Renal pelvis (tissue), 4 donors: ENCODE results near the gene BBS9. TPM values are rescaled to one million over a fixed set of nuclear protein-coding genes. Genes with fewer than 3 reads are reported as not detected.
"Not testable (repeated sequence)": the region's sequence is repeated elsewhere in the genome, so short reads cannot be mapped to it uniquely, and the experiment has no call there.

Experiments
- DNase-seq: peaks from one replicate; pipeline ENCODE4 v3.0.0-alpha.2; 2013
- polyA plus RNA-seq, 3 donors: library from polyadenylated mRNA; unstranded; fragments of 120-200 nt; gene quantifications; one replicate each; pipeline ENCODE4 v1.2.1, GENCODE V29; 2013; ENCODE audit not compliant: insufficient read length in 3 of 3

The BBS9 gene
- polyA plus RNA-seq, 3 donors: 15.5 to 17.8 (median 17.5) TPM

GRCh38 chr7:33192695-33193291 is 63.4 kb downstream of the BBS9 start:
- no peak for DNase-seq

- no peak for DNase-seq
Measured at GRCh38 chr7:33193308-33193864, 64.0 kb downstream of the BBS9 start.

DNA sequence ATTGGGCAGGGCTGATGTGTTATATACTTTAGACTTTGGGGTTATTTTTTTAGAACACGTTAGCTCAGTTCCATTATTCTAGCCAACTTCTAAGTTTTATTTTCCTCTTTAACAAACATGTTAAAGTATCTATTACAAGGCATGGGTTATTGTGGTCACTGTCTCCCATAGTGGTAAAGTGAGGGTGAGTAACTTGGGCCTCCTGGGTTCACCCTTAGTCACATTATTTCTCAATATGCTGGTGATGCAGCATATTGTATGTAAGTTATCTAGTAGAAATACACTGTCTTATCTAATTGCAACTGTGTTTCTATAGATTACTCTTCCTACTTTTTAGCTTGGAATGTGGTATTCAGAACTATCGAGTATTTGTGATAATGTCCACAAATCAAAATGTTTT is 65.9 kb downstream of the BBS9 start:
- no peak for DNase-seq

GRCh38 chr7:33196221-33196620 is 66.9 kb downstream of the BBS9 start:
- DNase-seq: no peak

DNA sequence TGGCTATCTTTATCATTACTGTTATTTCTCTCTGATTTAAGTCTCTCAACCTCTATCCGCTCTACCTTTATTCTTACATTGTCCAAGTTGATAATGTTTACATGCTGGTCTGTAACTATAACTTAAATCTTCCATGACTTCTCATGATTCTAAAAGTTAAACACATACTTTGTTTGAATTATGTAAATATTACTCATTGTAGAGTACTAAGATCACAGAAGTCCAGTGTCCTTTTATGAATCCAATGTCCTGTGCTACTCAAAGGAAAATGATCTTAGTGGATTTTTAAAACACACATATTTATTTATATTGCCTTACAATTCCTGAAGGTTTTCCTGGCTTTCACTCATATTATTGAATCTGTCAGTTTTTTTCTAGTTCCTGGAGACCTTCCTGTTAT is 70.9 kb downstream of the BBS9 start:
- DNase-seq: no peak

DNA sequence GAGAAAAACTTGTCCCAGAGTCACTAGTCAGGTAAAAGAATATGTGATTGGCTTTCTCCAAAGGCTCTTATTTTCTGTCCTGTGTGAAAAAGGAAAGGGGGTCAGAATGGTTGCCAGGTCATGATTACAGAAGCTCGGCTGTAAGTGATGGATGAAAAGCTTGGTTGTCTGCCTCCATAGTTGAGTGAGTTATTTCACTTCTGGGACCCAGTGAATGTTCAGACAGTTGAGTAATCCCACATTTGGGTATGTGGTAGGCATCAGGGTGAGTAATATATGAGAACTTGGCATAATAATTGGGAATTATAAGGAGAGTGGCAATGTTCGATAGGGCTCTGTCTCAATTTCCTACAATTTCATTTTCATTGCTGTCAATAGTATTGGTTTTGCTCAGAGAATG is 72.5 kb downstream of the BBS9 start:
- no peak for DNase-seq

GRCh38 chr7:33210958-33211357 is 81.6 kb downstream of the BBS9 start:
- no peak for DNase-seq

- DNase-seq: no peak
Measured at GRCh38 chr7:33212144-33212543, 82.8 kb downstream of the BBS9 start.

DNA sequence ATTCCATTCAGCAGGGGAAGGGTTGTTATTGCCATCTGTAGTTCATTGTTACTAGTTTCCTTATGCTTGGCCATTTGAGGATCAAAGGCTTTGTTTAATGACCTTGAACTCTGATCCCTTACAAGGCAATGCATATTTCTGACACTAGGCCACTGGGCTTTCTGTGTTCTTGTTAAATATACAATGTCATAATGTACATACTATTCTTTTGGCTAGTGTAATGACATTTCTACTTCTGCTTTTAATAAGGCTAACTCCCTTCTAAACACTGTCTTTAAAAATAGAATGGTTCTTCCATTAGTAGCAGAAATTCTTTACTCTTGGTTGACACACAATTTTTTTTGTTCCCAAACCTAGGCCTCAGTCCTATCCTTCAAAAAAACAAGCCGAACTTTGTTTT is 86.6 kb downstream of the BBS9 start:
- no peak for DNase-seq

DNA sequence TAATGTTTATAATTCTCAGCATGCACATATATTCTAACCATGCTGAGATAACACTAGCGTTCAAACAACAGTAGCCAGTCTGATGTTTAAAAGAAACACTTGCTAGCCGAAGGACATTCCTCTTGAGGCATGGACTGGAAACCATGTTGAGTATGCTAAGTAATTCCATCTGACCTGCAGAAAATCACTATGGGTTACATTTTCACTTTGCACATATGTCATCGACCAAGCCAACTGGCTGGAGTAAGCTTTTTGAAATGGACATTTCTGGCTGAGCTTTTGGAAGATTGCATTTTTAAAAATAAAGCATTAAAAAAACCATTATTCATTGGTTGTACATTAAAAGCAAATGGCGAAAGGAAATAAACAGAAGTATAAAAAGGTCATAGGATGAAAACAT is 88.2 kb downstream of the BBS9 start:
- DNase-seq: no peak

GRCh38 chr7:33218841-33219535 is 89.6 kb downstream of the BBS9 start:
- DNase-seq: not testable (repeated sequence)

DNA sequence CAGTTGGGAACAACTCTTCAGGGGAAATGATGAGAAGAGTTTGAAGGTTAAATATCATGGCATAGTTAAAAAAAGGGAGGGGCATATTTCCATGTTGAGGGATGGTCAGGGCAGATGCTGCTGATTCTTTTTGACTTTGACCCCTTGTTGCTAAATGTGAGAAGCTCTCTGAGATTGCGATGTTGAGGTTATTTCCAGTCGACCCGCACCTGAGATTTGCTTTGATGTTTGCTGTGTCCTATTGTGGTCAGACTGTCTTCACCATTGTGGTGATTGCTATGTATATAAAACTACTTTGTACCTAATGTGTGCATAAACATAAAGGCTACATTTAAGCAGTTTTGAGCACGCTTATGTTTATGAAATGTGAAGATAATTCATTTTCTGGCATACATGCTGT is 90.9 kb downstream of the BBS9 start:
- no peak for DNase-seq

DNA sequence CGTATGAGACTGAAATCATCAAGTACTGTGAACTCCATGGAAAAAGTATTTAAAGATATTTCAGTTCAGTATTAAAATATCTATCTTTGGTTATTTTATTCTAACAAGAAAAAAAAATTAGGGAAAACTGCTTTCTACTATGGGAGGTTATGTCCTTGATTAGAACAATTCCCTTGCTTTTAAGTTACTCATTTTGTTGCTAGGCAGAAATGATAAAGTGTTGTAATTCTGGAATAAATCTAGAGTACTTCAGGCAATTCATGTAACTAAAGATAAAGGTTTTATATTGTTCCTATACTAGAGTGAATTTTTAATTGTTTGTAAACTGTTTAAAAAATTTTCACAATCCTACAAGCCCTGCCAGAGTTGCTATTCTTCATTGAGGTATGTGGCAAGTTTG is 92.0 kb downstream of the BBS9 start:
- DNase-seq: no peak

DNA sequence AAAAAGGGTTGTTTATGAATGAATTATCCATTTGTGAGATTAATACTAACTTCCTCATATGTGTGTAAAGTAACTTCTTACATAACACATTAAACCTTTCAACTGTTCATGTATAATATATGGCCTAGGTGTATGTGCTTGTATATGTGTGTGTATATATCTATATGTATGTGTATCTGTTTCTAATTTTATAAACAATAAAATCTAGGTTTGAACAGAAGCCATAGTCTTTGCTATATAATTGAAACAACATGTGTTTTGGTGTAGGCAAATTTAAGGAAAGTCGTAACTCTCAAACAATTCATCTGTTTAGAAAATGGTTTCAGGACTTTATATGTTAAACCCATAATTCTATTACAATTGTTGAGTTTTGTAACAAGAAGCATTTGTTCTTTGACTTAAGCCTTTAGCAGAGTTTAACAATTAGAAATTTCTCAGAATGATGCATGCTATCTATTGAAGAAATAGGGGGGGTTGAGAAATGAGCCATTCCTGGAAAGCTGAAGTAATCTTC is 103.3 kb downstream of the BBS9 start:
- DNase-seq: no peak

DNA sequence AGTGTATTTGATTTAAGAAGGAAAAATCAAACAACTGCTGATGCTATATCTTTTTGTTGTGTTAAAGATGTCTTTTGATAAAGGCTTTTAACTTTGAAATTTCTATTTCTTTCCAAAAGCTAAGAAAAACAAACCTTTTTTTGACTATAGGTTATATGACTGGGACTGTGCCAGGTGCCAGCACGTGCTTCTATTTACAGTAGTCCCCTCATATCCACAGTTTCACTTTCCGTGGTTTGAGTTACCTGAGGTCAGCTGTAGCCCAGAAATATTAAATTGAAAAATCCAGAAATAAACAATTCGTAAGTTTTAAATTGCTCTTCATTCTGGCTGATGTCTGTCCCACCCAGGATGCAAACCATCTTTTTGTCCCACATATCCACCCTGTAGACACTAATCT is 104.3 kb downstream of the BBS9 start:
- no peak for DNase-seq

DNA sequence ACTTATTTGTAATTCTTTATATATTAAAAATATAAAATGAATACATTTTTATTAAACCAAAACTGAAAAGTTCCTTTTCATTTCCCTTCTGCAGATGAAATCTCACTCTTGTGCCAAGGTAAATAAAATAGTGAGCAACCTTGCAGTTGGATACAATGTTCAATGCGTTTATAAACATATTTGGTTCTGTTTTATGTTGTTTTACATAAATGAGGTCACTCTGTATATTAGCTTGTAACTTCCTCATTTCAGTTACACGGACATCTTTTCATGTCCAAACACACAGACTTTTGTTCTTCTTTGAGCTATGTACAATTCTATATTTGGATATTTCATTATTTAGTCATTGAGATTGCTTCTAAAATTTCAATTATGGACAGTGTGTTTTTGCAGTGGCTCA is 107.7 kb downstream of the BBS9 start:
- DNase-seq: no peak

GRCh38 chr7:33243319-33243881 is 114.0 kb downstream of the BBS9 start:
- peak; percentile 45 for DNase-seq

- no peak for DNase-seq
Measured at GRCh38 chr7:33248671-33249070, 119.3 kb downstream of the BBS9 start.

GRCh38 chr7:33250421-33250871 is 121.1 kb downstream of the BBS9 start:
- no peak for DNase-seq

DNA sequence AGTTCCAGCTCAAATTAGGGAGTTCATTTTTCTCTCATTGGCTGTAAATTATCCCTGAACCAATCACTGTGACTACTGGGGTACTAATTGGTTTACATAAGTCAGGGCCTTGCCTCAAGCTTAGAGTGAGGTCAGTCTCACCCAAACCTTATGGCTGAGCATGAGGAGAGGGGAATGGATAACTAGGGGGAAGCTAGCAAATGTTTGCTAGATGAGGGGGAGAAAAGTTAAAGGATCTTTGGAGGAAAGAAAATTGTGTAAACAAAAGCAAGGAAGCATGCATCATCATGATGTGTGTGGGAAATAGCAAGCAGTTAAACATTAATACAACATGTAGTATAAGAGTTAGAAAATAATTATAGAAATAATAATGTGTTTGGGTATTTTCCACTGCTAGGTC is 121.9 kb downstream of the BBS9 start:
- no peak for DNase-seq

GRCh38 chr7:33258491-33258951 is 129.2 kb downstream of the BBS9 start:
- no peak for DNase-seq

- DNase-seq: no peak
Measured at GRCh38 chr7:33261585-33261984, 132.2 kb downstream of the BBS9 start.

GRCh38 chr7:33262476-33262875 is 133.1 kb downstream of the BBS9 start:
- no peak for DNase-seq
